ENCODE results near the gene ODF2.
"Not testable (repeated sequence)": the region's sequence is repeated elsewhere in the genome, so short reads cannot be mapped to it uniquely, and the experiment has no call there.

Gene ODF2

GRCh38 chr9:128455849-128456612, at the start of gene ODF2:
Gene ODF2 (plus strand): TSS chr9:128456006. CDS start chr9:128456092, 86 bp downstream.
- FAIRE-seq = no peak

DNA sequence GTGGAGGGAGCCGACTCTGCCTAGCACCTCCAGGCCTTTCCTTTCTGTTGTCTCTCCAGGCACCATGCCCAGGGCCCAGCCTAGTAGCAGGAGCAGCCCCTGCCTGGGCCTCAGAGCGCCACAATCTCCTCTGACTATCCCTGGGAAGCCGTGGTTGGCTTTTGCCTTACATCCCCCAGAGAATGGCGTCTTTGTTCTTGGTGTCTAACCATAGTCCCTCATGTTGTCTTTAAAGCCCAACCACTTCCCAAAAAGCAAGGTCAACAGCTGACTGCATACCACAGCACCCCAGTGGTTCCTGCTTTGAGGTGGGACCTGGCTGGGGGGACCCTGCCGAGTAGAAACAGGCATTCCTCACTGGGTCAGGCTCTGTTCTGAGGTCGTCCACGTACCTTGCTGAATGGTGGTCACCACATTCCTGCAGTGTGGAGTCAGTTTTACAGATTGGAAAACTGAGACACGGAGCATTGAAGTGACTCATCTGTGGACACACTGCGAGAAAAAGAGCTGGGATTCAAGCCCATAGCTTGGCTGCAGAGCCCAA, 48.9 kb upstream of the ODF2 start:
- no peak for FAIRE-seq

DNA sequence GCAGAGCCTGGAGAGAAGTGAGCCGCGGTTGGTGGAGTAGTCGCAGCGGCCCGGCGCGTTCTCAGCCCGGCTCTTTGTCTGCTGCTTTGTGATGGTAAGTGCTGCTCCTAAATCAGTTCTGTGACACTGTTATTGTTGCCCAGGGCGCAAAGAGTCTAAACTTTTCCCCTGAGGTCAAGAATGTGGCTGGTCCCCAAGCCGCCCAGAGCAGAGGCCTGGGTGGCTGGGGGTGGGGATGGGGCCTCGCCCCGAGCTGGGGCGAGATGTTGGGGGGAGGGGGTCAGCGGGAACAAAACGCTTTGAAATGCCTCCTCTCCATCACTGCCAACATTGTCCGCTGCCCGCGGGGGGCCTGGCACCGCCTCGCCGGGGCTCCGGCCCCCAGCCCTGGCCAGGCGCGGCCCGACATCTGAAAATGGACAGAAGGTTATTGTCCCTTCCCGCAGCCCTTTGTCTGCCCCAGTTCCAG, 46.8 kb upstream of the ODF2 start:
- FAIRE-seq = no peak

DNA sequence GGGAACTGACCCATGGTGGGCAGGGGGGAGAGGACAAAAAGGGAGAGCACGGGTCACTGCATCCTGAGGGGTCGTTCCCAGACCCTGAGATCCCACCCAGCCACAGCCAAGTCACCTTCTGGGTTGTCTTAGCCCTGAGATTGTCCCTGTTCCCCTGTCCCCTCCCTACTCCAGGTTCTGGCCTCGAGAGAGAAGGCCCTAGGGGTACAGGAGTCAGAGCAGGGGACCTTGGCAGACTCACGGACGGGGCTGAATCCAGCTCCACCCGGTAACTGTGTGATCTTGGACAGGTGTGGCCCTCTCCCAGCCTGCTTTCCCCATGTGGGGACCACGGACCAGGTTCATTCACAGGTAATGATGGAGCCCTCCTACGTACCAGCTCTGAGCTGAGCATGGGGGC, 46.4 kb upstream of the ODF2 start:
- FAIRE-seq = no peak

GRCh38 chr9:128409978-128410377, 45.8 kb upstream of the ODF2 start:
- FAIRE-seq = no peak

- FAIRE-seq = no peak
Observed at GRCh38 chr9:128411364-128412119, 44.3 kb upstream of the ODF2 start.

- no peak for FAIRE-seq
Observed at GRCh38 chr9:128412120-128412790, 43.6 kb upstream of the ODF2 start.

GRCh38 chr9:128413728-128414127, 42.1 kb upstream of the ODF2 start:
- FAIRE-seq = not testable (repeated sequence)

- FAIRE-seq = no peak
Observed at GRCh38 chr9:128414461-128414860, 41.3 kb upstream of the ODF2 start.

- no peak for FAIRE-seq
Observed at GRCh38 chr9:128415281-128415680, 40.5 kb upstream of the ODF2 start.

DNA sequence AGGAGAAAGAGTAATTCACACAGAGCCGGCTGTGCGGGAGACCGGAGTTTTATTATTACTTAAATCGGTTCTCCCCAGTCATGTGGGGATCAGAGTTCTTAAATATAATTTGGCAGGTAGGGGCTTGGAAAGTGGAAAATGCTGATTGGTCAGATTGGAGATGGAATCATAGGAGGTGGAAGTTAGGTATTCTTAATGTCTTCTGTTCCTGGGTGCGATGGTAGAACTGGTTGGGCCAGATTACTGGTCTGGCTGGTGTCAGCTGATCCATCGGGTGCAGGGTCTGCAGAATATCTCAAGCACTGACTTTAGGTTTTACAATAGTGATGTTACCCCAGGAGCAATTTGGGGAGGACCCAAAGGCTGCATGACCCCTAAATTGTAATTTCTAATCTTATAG, 39.8 kb upstream of the ODF2 start:
- no peak for FAIRE-seq

DNA sequence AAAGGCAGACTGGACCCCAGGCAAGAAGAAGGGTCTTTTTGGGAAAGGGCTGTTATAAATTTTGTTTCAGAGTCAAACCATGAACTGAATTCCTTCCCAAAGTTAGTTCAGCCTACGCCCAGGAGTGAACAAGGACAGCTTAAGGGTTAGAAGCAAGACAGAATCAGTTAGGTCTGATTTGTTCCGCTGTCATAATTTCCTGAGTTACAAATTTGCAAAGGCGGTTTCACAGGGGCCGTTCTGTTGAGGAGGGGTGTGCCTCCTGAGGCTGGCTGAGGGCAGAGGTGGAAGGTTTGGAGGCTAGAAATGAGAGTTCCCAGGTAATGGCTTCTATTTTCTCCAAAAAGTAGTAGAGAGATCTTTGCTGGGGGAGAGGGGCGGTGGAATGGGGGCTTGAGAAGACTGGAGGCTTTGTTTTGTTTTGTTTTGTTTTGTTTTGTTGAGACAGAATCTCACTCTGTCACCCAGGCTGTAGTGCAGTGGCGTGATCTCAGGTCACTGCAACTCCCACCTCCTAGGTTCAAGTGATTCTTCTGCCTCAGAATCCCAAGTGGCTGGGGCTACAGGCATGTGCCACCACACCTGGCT, 39.3 kb upstream of the ODF2 start:
- no peak for FAIRE-seq

- no peak for FAIRE-seq
Observed at GRCh38 chr9:128419061-128419925, 36.5 kb upstream of the ODF2 start.

- no peak for FAIRE-seq
Observed at GRCh38 chr9:128420060-128420650, 35.7 kb upstream of the ODF2 start.

- FAIRE-seq = no peak
Observed at GRCh38 chr9:128420651-128421481, 34.9 kb upstream of the ODF2 start, which contains the start of gene CERCAM. Gene CERCAM (plus strand): TSS chr9:128420857. CDS start chr9:128420878, 21 bp downstream.

- FAIRE-seq = no peak
Observed at GRCh38 chr9:128421482-128421996, 34.3 kb upstream of the ODF2 start.

GRCh38 chr9:128422022-128422782, 33.6 kb upstream of the ODF2 start:
- not testable (repeated sequence) for FAIRE-seq

GRCh38 chr9:128422783-128423150, 33.0 kb upstream of the ODF2 start:
- no peak for FAIRE-seq

DNA sequence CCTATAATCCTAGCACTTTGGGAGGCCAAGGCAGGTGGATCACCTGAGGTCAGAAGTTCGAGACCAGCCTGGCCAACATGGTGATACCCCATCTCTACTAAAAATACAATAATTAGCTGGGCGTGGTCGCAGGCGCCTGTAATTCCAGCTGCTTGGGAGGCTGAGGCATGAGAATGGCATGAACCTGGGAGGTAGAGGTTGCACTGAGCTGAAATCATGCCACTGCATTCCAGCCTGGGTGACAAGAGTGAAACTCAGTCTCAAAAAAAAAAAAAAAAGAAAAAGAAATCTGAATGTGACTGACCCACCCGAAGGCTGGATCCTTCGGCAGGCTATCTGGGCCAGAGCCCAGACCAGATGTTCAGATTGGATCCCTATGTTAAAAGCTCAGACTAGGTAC, 32.5 kb upstream of the ODF2 start:
- FAIRE-seq = not testable (repeated sequence)
